NCI-H345 (cell line): Measurements from ENCODE around the gene SAMD4A.

Experiments used
- DNase-seq: peaks from one replicate; lab custom pipeline; 2025; lab: John Stamatoyannopoulos, UW

Gene SAMD4A

DNA sequence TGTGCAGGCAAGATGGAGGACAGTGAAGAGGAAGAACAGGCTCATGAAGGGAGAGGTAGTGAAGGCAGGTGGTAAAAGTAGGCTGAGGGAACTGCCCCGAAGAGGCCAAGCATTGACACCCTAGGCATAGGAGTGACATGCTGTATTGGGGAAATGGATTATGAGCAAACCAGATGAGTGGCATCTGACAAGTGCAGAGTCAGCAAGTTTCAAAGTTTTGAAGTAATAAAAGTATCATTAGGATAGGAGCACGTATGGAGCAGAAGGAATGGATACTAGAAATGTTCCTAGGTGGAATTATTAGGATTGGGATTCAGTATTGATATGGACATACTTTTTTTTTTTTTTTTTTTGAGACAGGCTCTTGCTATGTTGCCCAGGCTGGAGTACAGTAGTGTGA is 139.8 kb downstream of the SAMD4A start:
- no peak for DNase-seq

DNA sequence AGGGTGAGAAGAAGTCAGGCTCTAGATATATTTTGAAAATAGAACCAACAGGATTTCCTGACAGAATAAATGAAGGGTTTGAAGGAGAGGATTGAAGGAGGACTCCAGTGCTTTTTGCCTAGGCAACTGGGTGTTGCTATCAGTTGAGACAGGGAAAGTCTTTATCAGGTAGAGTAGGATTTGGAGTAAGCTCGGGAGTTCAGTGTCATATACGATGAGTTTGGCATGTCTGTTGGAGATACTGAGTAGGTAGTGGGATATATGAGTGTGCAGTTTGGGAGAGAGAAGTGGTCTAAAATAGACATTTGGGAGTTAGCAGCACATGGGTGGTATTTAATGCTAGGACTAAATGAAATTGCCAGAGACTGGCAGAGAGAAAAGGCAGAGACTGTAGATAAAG is 141.2 kb downstream of the SAMD4A start:
- DNase-seq = no peak

DNA sequence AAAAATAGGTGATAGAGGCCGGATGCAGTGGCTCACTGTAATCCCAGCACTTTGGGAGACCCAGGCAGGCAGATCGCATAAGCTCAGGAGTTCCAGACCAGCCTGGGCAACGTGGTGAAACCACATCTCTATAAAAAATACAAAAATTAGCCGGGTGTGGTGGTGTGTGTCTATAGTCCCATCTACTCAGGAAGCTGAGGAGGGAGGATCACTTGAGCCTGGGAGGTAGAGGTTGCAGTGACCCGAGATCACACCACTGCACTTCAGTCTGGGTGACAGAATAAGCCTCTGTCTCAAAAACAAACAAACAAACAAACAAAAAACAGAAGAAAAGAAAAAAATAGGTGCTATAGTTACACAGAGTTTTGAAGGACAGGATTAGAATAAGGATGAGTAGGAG is 142.1 kb downstream of the SAMD4A start:
- DNase-seq = no peak

DNA sequence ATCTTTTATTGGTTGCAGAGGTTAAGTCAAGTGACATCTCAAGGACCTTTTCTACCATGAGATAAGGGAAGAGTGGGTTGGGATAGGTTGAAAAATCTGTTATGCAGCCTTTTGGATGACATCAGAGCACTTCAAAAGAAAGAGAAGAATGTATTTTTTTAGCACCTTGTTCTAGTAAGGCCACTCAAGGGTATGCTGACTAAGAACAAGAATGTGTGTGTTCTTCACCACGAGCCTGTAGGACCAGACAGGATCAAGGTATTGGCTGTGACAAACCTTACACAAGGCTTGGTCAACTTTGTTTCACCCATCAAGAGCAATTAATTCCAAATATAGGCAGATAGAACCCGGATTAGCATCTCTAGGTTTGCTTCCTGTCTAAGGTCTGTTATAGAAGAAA is 142.5 kb downstream of the SAMD4A start:
- no peak for DNase-seq

DNA sequence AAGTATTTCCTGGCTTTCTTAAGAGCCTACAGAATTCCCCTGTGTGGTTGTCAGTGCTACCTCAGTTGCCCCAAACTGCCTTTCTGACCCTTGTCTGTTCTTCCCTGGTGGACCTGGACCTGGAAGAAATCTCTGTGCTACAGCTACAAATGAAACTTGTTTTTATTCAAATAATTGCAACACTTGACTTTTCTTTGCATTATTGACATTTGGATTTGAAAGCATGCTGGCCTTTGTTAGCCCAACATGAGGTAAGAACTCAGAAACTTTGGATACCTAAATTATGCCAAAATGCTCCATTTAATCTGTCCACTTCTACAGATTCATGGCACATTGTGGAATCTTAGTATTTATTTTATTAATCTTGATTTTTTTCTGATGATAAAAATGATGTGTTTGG is 142.9 kb downstream of the SAMD4A start:
- DNase-seq = no peak

DNA sequence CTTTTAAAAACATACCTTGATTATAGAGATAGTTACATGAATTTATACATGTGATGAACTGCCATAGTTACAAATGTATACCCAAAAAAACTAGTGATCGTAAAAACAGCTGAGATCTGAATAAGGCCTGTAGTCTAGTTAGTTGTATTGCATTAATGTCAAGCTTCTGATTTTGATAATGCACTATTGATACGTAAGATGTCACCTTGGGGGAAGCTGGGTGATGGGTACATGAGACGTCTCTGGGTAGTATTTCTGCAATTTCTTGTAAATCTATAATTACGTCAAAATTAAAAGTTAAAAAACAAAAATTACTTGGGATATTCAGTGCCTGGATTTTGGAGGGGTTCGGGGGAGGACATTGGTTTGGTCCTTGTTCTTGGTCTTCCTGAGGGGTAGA is 144.4 kb downstream of the SAMD4A start:
- no peak for DNase-seq

DNA sequence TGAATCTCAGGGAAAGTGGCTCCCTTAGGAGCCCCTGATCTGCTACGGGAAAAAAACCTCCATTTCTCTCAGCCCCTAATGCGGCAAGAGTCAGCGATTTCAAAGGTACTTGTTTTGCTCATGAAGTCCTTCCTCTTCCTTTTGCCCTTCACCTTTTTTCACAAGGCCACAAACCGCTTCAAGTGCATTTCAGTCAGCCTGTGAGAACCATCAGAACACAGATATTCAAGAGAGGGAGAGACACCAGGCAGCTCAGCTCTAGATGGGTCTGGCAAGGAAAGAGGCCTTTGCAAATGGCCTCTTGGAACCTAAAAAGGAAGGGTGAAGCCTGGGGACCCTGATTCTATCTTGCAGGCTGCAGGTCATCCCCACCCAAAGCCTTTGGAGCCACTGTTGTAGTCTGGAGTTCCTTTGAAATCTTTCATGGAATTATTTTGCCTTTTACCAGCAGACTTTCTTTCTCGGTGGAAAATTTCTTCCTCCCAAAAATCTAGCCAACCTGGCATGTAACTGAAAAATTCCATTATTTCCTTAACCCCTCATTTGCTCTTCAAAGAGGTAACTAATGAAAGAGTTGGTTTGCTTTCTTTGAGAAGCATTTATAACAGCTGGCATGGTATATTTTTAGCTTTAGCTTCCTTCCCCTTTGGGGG is 145.0 kb downstream of the SAMD4A start:
- no peak for DNase-seq

DNA sequence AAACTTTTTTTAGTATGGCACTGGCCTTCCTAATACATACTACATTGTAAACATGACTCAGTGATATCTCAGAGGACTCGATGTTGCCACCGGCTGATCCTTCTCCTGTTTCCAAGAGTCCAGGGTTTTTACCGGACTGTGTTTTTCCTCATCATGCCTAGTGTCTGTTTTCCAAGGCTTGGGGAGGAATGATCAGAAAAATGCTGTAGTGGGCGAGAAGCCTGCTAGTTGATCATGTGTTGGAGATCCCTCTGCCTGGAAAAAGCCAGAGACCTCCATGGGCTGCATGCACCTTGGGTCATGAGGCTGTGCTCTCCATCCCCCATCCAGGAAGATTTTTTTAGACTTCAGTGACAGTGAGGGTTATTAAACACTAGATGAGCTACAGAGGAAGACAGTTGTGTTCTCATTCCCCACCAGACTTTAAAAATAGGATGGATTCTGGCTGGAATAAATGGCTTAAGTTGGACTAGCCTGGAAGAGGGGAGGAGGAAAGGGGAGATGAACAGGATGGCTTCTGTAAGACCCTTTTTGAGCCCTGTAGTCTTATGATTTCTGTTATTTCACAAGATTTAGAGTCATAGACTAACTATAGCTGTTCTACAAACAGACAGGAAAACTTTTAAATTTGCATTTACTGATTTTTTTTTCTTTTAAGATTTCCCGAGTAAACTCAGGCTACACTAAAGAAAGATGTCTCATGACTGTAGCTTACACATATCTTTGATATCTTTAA is 145.7 kb downstream of the SAMD4A start:
- DNase-seq = no peak

DNA sequence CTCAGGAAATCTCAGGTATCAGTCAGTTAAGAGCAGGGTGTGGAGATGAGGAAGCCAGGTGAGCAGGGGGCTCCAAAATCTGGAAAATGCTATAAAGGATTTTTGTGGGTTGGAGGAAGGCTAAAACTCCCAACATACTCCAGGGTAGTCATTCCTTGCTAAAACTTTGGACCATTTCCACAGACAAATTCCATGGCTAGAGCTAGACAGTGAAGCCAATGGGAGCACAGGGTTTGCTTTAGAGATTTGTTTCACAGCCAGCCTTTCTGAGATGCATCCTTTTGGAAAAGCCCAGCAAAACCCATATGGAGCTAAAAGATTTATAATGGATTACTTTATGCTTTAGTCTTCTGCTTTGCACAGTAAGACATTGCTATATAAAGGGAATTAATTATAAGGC is 146.5 kb downstream of the SAMD4A start:
- DNase-seq = no peak

DNA sequence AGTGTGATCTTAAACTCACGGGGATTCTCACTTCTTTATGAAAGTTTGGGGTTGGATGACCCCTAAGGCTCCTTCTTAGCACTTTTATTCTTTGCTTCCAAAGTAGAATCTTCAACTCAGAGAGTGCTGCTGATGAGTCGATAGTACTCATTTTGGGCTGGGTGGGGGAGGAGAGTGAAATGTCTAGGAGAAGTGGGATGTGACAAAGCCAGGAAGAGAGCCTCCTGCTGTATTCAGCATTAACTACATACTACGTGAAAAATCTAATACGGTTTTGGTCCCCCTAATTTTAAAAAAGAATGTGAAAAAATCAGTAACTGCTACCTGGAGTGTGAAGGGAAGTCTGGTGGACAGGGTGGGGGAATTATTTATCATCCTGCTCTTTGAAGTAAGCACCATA is 148.3 kb downstream of the SAMD4A start:
- no peak for DNase-seq

DNA sequence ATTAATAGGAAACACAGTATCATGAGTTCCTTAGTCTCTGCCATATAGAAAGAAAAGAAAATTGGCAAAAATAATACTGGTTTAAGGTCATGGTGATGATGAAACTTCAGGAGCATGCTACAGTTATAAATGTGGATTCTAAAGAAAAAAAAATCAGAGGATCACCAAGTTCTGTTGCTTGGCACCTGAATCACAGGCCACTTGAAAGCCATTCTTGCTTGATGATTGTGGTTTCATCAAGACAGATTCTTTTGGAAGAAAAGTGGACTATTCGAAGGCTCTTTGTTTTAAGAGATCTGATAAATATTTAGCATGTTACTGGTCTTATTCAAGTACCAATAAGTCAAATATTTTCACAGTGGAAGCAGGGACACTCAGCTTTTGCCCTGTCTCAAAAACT is 148.9 kb downstream of the SAMD4A start:
- DNase-seq = no peak

DNA sequence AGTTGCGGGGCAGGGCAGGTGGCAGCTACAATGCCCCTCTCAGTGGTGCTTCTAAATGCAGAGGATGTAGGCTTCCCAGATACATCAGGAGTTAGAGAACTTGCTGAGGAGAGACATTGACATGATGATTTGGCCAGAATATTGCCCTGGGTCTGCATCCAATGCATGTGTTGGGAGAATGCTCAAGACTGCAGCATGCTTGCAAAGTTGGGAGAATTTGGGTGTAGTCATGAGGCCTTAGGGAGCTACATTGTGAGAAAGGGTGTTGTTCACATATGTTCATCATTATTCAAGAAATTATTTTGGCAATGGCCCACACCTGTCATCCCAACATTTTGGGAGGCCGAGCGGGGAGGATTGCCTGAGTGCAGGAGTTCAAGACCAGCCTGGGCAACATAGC is 149.9 kb downstream of the SAMD4A start:
- no peak for DNase-seq

DNA sequence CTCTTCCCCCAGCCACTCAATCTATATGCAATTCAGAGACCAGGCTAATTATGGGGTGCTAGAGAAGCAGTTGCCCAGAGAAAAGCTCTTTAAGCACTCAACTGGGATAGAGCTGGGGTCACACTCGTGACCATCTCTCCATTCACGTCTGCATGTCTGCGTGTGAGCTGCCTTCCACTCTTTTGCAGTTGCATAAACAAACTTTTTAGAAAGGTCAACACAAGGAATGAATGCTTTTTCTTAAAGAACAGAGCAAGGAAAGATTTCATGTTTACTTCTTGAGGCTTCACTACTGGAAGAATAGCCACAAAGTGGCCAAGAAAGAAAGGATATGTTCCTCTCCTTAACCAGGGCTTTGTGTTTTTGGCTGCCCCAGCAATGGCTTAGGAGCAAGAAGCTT is 151.1 kb downstream of the SAMD4A start:
- no peak for DNase-seq

DNA sequence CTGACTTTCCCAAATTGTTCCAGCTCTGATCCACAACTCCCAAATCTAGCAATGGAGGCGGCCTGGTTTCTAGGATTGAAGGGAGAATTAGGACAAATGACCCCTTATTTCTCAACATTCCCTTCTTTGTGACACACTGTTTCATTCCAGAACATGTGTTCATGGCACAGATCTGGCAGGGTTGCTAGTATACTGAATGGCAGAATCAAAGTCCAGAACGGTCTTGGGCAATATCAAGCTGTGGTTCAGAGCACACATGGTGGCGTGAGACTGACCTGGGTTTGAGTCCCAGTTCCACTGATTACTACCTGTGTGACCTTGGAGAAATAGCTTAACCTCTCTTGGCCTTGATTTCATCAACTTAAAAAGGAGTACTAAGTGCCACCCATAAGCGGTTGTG is 152.5 kb downstream of the SAMD4A start:
- no peak for DNase-seq

DNA sequence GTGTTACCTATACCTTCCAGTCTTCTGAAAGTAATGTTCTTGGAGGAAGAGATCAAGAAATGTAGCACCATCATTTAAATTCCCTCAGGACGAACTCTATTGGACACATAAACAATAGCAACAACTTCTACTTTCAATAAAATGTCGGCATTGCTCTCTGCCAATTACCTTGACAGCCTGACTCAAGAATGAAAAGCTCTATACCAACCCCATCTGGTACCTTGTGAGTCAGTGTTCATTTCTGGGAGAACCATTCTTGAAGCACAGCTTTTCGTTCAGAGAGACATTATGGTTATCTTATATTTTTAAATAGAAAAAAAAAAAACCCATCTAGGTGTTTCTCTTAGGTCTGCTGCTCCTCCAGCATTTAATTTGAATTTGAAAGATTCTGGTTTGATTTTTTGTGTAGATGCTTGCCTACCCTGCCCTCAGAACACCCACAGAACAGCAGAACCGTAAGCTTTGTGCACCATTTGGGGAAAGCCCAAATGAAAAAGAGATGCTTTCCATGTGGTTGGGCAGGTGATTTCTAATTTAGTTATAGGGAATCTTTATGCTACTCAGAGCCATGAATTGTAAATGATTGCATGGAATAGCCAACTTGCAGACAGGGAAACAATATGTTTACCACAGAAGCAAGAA is 156.0 kb downstream of the SAMD4A start:
- DNase-seq = no peak

DNA sequence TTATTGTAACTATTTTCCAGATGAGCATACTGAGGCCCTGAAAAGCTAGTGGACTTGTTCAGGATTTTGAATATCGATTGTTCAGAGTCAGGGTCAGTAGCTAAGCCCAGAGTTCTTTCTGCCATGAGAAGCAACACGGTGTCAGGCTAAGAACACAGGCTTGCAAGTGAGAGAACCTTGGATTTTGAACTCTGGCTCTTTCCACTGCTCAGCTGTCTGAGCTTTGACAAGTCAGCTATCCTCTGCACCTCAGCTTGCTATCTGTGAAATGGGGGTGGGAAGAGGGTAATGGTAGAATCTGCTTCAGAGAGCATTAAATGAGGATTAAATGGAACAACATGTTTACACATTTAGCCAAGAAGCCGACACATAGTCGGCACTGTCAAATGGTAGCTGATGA is 157.2 kb downstream of the SAMD4A start:
- DNase-seq = no peak

DNA sequence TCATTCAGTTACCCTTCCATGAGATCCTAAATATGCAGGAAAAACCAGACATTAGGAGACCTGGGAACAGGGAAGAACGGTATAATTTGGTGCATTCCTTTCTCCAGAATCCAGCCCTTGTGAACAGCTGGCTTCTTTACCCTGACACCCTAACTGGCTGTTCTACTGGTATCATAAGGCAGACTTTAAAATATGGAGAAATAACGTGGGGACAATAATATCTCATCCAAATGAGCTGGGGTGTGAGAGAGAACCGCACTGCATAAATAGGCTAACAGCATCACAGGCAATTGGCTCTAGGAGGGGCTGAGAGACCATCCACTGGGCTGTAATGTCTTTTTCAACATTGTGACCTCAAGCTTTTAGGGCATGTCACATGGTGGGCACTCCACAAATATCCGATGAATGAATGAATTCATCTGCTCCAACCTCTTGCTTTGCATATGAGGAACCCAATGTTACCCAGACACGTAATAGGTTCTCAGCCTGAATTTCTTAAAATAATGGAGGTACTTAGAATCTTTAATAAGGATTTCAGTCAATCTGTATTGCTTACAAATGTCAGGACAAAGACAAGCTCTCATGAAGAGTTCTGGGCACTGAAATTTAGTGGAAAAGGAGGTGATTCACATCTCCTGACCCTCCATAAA is 157.9 kb downstream of the SAMD4A start:
- no peak for DNase-seq

DNA sequence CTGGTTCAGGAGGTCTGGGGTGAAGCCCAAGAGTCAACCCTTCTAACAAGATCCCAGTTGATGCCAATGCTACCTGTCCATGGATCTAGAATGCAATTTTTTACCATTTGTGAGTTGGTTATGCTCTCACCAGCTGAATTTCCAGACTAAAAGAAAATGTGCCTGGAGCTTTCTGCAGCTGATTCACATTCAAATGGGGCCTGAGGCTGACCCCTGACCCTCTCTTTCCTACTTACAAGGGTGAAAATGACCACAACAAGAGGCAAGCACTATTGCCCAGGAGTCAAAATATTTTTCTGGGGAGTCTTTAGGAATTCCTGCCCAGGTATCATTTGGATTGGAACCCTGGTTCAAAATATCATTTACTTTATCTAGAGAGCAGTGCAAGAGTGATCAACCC is 159.1 kb downstream of the SAMD4A start:
- no peak for DNase-seq

DNA sequence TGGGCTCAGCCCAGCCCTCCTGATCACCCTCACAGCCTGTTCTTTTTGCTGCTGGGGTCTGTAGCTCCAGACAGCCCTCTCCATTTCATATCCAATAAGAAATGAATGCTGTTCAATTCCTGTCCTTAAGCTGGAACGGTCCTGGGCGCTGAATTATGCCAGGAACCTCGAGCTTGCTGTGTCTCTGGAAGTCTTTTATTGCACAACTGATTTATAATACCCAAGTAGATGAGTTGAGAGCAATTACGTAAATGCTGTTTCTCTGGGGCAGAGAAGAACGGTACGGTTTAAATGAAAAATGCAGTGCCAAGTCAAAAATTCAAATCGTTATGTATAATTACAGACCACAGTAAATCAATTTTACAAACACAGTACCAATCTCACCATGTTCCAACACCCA is 161.0 kb downstream of the SAMD4A start:
- DNase-seq = no peak

DNA sequence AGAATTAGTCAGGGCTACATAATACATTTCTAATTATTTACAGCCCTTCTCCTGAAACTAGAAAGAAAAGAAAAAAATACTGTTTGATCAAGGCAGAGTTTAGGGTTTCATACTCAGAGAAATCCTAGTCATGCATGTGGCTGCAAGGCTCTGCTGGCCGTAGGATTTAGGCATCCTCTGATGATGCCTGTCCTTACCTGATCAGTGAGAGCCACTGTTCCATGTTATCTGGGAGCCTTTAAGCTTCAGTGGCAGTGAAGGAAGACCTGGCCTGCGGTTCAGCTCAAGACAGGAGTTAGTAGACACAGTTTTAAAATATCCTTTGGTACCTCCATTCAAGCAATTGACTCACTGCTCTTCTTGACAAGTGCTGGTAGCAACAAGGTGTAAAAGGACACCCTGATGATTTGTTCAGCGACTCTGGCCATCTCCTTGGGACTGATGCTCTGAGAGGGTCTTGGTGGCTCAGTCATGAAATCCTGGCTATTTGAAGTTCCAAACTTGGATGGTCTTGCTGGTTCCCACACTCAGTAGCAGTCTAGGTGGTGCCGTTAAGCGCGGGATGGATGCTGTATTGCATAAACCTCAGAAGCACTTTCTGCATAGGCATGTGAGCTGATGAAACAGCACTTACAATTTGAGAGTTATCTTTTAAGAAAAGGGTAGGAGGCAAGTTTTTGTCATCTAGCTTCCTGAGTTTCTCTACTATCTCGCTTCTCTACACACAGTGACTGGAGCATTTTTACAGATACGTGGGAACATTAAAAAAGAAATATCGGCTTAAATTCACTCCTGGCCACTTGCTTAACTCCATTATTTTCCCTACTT is 162.0 kb downstream of the SAMD4A start:
- DNase-seq = no peak

DNA sequence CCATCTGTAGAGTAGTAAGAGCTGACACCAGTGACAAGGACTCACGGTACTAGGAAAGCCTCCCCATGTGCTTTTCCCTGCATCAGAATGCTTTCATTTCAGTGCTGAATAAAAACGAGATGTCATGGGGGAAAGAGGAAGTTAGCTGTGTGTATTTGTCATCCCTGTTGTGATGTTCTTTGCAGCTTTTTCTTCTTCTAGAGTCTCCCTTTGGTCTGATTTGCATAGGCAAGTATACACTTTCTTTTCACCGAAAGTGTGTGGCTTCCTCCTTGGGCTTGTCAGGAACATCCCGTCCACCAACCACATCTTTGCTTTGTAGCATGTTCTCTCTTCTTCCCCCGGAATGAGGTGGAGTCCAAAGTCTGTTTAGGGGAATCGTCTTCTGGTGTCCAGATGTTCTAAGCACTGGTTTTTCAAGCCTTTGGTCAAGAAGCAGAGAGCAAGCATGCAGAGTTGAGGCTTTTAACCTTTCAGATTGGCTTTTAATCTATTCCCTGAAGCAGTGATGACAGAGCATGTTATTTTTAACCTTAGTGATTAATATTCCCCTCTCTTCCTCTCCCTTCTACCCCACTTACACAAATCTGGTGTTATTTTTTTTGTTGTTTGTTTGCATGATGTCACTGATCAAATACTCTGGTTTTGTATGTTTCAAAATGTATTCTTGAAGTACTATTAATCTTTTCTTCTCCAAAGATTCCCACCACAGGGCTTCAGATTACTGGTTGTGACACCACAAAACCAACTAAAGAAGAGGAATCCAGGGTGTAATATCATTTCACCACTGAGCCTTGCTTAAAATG is 163.4 kb downstream of the SAMD4A start:
- no peak for DNase-seq
